ENCODE data around the gene TNS1. TPM values are rescaled to one million over a fixed set of nuclear protein-coding genes. Genes with fewer than 3 reads are reported as not detected.

TNS1 gene
- polyA plus RNA-seq, 1 of the 3 experiments (the other 2 are of a cell fraction) = 12.1 TPM

DNA sequence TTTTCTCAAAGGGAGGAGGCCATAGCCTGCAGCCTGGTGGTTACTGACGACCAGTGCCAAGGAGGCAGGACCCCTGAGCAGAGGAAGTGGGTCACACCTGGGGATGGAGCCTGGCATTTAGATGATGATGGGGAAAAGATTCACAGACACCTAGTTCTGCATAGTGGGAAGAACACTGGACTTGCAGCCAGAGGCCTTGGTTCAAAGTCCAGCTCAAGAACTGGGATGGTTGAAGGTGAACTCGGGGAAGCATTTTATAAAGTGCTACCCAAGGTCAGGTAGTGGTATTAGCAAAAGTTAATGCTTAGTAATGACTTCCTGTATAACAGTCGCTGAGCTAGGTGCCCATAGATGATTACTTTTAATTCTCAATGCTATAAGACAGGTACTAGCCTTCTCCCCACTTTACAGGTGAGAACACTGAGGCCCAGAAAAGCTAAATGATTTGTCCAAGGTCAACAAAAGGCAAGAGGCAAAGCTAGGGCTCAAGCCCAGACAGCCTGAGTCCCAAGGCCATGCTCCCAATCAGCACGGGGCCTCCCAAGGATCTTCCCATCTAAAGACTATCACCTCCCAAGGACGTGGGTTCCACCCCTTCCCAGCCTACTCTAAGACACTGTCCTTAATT is 134.4 kb downstream of the TNS1 start (continued):
- TF ChIP-seq, protein P1, sequence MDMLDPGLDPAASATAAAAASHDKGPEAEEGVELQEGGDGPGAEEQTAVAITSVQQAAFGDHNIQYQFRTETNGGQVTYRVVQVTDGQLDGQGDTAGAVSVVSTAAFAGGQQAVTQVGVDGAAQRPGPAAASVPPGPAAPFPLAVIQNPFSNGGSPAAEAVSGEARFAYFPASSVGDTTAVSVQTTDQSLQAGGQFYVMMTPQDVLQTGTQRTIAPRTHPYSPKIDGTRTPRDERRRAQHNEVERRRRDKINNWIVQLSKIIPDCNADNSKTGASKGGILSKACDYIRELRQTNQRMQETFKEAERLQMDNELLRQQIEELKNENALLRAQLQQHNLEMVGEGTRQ (IDR thresholded peaks at IDR 0.05; ENCODE audit: borderline replicate concordance, low read depth, low read length) = no peak
- no peak for TF ChIP-seq SMC3 (IDR thresholded peaks at IDR 0.05; ENCODE audit: low read depth, low read length)
- no peak for TF ChIP-seq POLR2AphosphoS5 (IDR thresholded peaks at IDR 0.05; ENCODE audit: low read depth, low read length)
- TF ChIP-seq ELF1 (IDR thresholded peaks at IDR 0.05) = no peak
- no peak for TF ChIP-seq YY1 (IDR thresholded peaks at IDR 0.05; ENCODE audit: low read depth)

DNA sequence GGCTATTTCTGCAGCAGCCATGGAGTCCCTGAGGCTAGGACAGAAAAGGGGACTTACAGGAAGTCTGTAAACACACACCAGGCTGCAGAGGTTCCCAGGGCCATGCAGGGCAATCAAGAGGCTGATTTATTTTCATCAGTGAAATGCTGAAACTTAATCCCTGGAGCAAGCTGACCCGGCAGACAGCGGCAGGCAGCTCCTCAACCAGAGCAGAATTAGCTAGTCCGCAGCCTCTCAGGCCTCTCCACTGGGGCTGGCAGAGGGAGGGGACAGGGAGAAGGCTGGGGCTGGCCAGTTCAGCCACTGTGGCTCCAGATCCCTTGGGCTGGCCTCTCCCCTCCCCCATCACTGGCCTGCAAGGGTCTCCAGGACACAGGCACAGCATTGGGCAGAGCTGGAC is 136.3 kb downstream of the TNS1 start:
- ChIA-PET POLR2A (no interaction called here), CTCF (interaction anchor here (1.1 to 4.3 kb wide), 7 partner anchors 21 to 121 kb away, joined by 3 to 19 read pairs (median 4); no protein-coding TSS in a partner anchor)
- H4K20me1 ChIP-seq (ENCODE audit: insufficient read depth) = peaks cover 27% of the 10 kb centered on the region
- H3K9me3 ChIP-seq = no peaks in the 10 kb centered on the region
- H2AFZ ChIP-seq (ENCODE audit: low read depth) = no peak overlapping the region
- no peak overlapping the region for H3K4me2 ChIP-seq
- peaks cover 4% of the 10 kb centered on the region for H3F3A ChIP-seq (replicated peaks; ENCODE audit: insufficient read depth)
- H3K27ac ChIP-seq (ENCODE audit: low read depth in 2 of 2, low read length in 1 of 2) = peak overlapping the region in 1 of 2 experiments; percentile 58; a peak in 1 of 4 replicates
- no peaks in the 10 kb centered on the region for H3K27me3 ChIP-seq (ENCODE audit: insufficient read depth)
- 88% methylated on average over 2 of the region's 3 CpGs for WGBS (ENCODE audit: low lambda C conversion rate)
- H3K4me3 ChIP-seq (ENCODE audit: low read depth in 2 of 2, low read length in 1 of 2) = no peak overlapping the region
- peaks cover 10% of the 10 kb centered on the region; the same call in 1 of the 2 replicates for H3K79me2 ChIP-seq (ENCODE audit: insufficient read depth)
- H3K36me3 ChIP-seq (replicated peaks in 1 of 2; ENCODE audit: control insufficient read depth in 1 of 2, insufficient read depth in 2 of 2, low read length in 1 of 2) = peaks cover 54 to 65% of the 10 kb centered on the region in 2 experiments
- H3K9ac ChIP-seq = no peak overlapping the region
- DNase-seq = peak; percentile 52
- H3K4me1 ChIP-seq (ENCODE audit: control insufficient read depth in 1 of 2, insufficient read depth in 2 of 2, low read depth in 1 of 2, low read length in 1 of 2) = peaks cover 9 to 13% of the 10 kb centered on the region in 2 experiments; a peak in 2 of 4 replicates
- TF ChIP-seq, protein P2, sequence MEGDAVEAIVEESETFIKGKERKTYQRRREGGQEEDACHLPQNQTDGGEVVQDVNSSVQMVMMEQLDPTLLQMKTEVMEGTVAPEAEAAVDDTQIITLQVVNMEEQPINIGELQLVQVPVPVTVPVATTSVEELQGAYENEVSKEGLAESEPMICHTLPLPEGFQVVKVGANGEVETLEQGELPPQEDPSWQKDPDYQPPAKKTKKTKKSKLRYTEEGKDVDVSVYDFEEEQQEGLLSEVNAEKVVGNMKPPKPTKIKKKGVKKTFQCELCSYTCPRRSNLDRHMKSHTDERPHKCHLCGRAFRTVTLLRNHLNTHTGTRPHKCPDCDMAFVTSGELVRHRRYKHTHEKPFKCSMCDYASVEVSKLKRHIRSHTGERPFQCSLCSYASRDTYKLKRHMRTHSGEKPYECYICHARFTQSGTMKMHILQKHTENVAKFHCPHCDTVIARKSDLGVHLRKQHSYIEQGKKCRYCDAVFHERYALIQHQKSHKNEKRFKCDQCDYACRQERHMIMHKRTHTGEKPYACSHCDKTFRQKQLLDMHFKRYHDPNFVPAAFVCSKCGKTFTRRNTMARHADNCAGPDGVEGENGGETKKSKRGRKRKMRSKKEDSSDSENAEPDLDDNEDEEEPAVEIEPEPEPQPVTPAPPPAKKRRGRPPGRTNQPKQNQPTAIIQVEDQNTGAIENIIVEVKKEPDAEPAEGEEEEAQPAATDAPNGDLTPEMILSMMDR (IDR thresholded peaks at IDR 0.05) = no peak
- TF ChIP-seq, protein P3, sequence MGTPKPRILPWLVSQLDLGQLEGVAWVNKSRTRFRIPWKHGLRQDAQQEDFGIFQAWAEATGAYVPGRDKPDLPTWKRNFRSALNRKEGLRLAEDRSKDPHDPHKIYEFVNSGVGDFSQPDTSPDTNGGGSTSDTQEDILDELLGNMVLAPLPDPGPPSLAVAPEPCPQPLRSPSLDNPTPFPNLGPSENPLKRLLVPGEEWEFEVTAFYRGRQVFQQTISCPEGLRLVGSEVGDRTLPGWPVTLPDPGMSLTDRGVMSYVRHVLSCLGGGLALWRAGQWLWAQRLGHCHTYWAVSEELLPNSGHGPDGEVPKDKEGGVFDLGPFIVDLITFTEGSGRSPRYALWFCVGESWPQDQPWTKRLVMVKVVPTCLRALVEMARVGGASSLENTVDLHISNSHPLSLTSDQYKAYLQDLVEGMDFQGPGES (IDR thresholded peaks at IDR 0.05; ENCODE audit: low read depth, low read length) = no peak
- no peak for TF ChIP-seq JUND (IDR thresholded peaks at IDR 0.05)
- TF ChIP-seq CHD2 (IDR thresholded peaks at IDR 0.05; ENCODE audit: low read length, partially characterized antibody) = no peak
- no peak for TF ChIP-seq GATA2 (CRISPR knock-in tag; IDR thresholded peaks at IDR 0.05)
- TF ChIP-seq, protein P4, sequence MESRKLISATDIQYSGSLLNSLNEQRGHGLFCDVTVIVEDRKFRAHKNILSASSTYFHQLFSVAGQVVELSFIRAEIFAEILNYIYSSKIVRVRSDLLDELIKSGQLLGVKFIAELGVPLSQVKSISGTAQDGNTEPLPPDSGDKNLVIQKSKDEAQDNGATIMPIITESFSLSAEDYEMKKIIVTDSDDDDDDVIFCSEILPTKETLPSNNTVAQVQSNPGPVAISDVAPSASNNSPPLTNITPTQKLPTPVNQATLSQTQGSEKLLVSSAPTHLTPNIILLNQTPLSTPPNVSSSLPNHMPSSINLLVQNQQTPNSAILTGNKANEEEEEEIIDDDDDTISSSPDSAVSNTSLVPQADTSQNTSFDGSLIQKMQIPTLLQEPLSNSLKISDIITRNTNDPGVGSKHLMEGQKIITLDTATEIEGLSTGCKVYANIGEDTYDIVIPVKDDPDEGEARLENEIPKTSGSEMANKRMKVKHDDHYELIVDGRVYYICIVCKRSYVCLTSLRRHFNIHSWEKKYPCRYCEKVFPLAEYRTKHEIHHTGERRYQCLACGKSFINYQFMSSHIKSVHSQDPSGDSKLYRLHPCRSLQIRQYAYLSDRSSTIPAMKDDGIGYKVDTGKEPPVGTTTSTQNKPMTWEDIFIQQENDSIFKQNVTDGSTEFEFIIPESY (IDR thresholded peaks at IDR 0.05; ENCODE audit: borderline replicate concordance, low read depth) = no peak
- TF ChIP-seq, protein P5, sequence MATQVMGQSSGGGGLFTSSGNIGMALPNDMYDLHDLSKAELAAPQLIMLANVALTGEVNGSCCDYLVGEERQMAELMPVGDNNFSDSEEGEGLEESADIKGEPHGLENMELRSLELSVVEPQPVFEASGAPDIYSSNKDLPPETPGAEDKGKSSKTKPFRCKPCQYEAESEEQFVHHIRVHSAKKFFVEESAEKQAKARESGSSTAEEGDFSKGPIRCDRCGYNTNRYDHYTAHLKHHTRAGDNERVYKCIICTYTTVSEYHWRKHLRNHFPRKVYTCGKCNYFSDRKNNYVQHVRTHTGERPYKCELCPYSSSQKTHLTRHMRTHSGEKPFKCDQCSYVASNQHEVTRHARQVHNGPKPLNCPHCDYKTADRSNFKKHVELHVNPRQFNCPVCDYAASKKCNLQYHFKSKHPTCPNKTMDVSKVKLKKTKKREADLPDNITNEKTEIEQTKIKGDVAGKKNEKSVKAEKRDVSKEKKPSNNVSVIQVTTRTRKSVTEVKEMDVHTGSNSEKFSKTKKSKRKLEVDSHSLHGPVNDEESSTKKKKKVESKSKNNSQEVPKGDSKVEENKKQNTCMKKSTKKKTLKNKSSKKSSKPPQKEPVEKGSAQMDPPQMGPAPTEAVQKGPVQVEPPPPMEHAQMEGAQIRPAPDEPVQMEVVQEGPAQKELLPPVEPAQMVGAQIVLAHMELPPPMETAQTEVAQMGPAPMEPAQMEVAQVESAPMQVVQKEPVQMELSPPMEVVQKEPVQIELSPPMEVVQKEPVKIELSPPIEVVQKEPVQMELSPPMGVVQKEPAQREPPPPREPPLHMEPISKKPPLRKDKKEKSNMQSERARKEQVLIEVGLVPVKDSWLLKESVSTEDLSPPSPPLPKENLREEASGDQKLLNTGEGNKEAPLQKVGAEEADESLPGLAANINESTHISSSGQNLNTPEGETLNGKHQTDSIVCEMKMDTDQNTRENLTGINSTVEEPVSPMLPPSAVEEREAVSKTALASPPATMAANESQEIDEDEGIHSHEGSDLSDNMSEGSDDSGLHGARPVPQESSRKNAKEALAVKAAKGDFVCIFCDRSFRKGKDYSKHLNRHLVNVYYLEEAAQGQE (IDR thresholded peaks at IDR 0.05; ENCODE audit: low read depth, low read length) = no peak
- TF ChIP-seq TCF12 (IDR thresholded peaks at IDR 0.05) = no peak
- TF ChIP-seq NFIC (IDR thresholded peaks at IDR 0.05; ENCODE audit: borderline replicate concordance) = no peak
- TF ChIP-seq YY1 (IDR thresholded peaks at IDR 0.05; ENCODE audit: low read depth) = no peak
- TF ChIP-seq RCOR1 (IDR thresholded peaks at IDR 0.05; ENCODE audit: low read length) = no peak
- TF ChIP-seq, protein P6, sequence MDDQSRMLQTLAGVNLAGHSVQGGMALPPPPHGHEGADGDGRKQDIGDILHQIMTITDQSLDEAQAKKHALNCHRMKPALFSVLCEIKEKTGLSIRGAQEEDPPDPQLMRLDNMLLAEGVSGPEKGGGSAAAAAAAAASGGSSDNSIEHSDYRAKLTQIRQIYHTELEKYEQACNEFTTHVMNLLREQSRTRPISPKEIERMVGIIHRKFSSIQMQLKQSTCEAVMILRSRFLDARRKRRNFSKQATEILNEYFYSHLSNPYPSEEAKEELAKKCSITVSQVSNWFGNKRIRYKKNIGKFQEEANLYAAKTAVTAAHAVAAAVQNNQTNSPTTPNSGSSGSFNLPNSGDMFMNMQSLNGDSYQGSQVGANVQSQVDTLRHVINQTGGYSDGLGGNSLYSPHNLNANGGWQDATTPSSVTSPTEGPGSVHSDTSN (IDR thresholded peaks at IDR 0.05) = no peak
- no peak for TF ChIP-seq FOXJ3 (CRISPR knock-in tag; IDR thresholded peaks at IDR 0.05)
- no peak for TF ChIP-seq EZH2phosphoT487 (IDR thresholded peaks at IDR 0.05; ENCODE audit: borderline replicate concordance, low read depth)
- no peak for TF ChIP-seq FOXM1 (IDR thresholded peaks at IDR 0.05; ENCODE audit: low read depth)
- no peak for TF ChIP-seq POLR2AphosphoS5 (IDR thresholded peaks at IDR 0.05; ENCODE audit: low read depth, low read length)
- H3K9me2 ChIP-seq = no peaks in the 10 kb centered on the region
